WTC11 (cell line): ENCODE data around the gene SH3BP2.

Experiments
- CREB1 ChIP-seq: sonication (generic); formaldehyde crosslinking; IDR thresholded peaks from 2 replicates; pipeline ENCODE4 v1.8.0; 2023; ENCODE audit warnings: mild to moderate bottlenecking, missing genetic modification reagents
- FOXJ3 ChIP-seq: sonication (generic); formaldehyde crosslinking; IDR thresholded peaks from 2 replicates; pipeline ENCODE4 v1.9.0; 2021; ENCODE audit warnings: missing genetic modification reagents, mild to moderate bottlenecking, borderline replicate concordance
- TF ChIP-seq, protein P1 (sequence below): sonication (generic); formaldehyde crosslinking; IDR thresholded peaks from 2 replicates; pipeline ENCODE4 v1.8.1; 2022; ENCODE audit warnings: low read depth, mild to moderate bottlenecking, moderate library complexity, missing genetic modification reagents, borderline replicate concordance

DNA sequence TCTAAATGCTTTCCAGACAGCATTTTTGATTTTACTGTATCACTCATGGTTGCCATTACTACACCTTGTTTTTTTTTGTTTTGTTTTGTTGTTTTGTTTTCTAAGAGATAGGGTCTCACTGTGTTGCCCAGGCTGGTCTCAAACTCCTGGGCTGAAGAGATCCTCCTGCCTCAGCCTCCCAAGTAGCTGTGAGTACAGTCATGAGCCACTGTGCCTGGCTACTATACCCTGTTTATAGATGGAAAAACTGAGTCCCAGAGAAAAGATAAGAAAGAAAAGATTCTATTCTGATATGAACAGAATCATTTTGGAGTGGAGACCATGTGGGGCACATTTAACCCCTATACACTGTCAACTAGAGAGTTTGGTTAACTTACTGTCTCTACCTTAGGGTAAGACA is 70.8 kb downstream of the SH3BP2 start:
- TF ChIP-seq, protein P1, sequence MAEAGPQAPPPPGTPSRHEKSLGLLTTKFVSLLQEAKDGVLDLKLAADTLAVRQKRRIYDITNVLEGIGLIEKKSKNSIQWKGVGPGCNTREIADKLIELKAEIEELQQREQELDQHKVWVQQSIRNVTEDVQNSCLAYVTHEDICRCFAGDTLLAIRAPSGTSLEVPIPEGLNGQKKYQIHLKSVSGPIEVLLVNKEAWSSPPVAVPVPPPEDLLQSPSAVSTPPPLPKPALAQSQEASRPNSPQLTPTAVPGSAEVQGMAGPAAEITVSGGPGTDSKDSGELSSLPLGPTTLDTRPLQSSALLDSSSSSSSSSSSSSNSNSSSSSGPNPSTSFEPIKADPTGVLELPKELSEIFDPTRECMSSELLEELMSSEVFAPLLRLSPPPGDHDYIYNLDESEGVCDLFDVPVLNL (CRISPR knock-in tag) = no peak
- TF ChIP-seq FOXJ3 (CRISPR knock-in tag) (no peak), CREB1 (CRISPR knock-in tag) (no peak)
